ENCODE measurements around the gene ELF4. TPM values are rescaled to one million over a fixed set of nuclear protein-coding genes. Genes with fewer than 3 reads are reported as not detected.

The ELF4 gene
- total and polyA plus RNA-seq, 9 of the 15 experiments (the other 6 are each of a cell fraction or from before 2014, with no cell fraction given), result 5.9 to 55.8 (median 25.2) TPM

GRCh38 chrX:130060122-130061069, 49.9 kb downstream of the ELF4 start (continued):
- no peak for TF ChIP-seq CHAMP1 (IDR thresholded peaks at IDR 0.05)
- TF ChIP-seq ZNF408 (CRISPR knock-in tag; IDR thresholded peaks at IDR 0.05; ENCODE audit: low read depth), result no peak
- TF ChIP-seq ZNF79 (CRISPR knock-in tag; IDR thresholded peaks at IDR 0.05; ENCODE audit: low read depth), result no peak
- TF ChIP-seq, protein P1, sequence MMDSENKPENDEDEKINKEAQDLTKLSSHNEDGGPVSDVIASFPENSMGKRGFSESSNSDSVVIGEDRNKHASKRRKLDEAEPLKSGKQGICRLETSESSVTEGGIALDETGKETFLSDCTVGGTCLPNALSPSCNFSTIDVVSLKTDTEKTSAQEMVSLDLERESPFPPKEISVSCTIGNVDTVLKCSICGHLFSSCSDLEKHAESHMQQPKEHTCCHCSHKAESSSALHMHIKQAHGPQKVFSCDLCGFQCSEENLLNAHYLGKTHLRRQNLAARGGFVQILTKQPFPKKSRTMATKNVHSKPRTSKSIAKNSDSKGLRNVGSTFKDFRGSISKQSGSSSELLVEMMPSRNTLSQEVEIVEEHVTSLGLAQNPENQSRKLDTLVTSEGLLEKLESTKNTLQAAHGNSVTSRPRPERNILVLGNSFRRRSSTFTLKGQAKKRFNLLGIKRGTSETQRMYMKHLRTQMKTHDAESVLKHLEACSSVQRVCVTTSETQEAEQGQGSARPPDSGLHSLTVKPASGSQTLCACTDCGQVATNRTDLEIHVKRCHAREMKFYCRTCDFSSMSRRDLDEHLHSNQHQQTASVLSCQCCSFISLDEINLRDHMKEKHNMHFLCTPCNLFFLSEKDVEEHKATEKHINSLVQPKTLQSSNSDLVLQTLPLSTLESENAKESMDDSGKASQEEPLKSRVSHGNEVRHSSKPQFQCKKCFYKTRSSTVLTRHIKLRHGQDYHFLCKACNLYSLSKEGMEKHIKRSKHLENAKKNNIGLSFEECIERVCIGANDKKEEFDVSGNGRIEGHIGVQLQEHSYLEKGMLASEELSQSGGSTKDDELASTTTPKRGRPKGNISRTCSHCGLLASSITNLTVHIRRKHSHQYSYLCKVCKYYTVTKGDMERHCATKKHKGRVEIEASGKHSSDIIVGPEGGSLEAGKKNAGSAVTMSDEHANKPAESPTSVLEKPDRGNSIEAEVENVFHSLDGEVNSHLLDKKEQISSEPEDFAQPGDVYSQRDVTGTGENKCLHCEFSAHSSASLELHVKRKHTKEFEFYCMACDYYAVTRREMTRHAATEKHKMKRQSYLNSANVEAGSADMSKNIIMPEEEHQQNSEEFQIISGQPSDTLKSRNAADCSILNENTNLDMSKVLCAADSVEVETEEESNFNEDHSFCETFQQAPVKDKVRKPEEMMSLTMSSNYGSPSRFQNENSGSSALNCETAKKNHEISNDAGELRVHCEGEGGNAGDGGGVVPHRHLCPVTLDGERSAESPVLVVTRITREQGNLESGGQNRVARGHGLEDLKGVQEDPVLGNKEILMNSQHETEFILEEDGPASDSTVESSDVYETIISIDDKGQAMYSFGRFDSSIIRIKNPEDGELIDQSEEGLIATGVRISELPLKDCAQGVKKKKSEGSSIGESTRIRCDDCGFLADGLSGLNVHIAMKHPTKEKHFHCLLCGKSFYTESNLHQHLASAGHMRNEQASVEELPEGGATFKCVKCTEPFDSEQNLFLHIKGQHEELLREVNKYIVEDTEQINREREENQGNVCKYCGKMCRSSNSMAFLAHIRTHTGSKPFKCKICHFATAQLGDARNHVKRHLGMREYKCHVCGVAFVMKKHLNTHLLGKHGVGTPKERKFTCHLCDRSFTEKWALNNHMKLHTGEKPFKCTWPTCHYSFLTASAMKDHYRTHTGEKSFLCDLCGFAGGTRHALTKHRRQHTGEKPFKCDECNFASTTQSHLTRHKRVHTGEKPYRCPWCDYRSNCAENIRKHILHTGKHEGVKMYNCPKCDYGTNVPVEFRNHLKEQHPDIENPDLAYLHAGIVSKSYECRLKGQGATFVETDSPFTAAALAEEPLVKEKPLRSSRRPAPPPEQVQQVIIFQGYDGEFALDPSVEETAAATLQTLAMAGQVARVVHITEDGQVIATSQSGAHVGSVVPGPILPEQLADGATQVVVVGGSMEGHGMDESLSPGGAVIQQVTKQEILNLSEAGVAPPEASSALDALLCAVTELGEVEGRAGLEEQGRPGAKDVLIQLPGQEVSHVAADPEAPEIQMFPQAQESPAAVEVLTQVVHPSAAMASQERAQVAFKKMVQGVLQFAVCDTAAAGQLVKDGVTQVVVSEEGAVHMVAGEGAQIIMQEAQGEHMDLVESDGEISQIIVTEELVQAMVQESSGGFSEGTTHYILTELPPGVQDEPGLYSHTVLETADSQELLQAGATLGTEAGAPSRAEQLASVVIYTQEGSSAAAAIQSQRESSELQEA (IDR thresholded peaks at IDR 0.05; ENCODE audit: low read depth), result no peak
- peak; percentile 88 for TF ChIP-seq HMGN3 (IDR thresholded peaks at IDR 0.05; ENCODE audit: borderline replicate concordance, extremely low read depth, insufficient read length, low read depth, low read length)
- TF ChIP-seq ZNF239 (CRISPR knock-in tag; IDR thresholded peaks at IDR 0.05), result no peak
- TF ChIP-seq CHD1 (IDR thresholded peaks at IDR 0.05; ENCODE audit: low read length), result no peak
- TF ChIP-seq SNAPC5 (CRISPR knock-in tag; IDR thresholded peaks at IDR 0.05), result no peak
- no peak for TF ChIP-seq TEAD2 (tag; IDR thresholded peaks at IDR 0.05)
- no peak for TF ChIP-seq ZNF146 (CRISPR knock-in tag; IDR thresholded peaks at IDR 0.05; ENCODE audit: unreplicated experiment)
- TF ChIP-seq NR3C1 (CRISPR knock-in tag; IDR thresholded peaks at IDR 0.05), result 0 out of 2 replicates have a peak, but pooled peaks have one; percentile 43

Measured in K562 (cell line).